WTC11 (cell line): ENCODE measurements around the gene GRM4. TPM values are rescaled to one million over a fixed set of nuclear protein-coding genes. Genes with fewer than 3 reads are reported as not detected.

Source experiments
- ATAC-seq: fragments of 200-7000 bp; cut with Tn5 transposase; 2 replicates; pipeline ENCODE4 v1.10.0; 2021; ENCODE audit warnings: mild to moderate bottlenecking, moderate library complexity
- CTCF ChIA-PET: fragments of 300-600 bp; sonication (Branson Sonifier 250); formaldehyde crosslinking; loops from one replicate; lab custom pipeline; 2021; ENCODE audit warnings: antibody characterized with exemption; lab: Charles Lee
- POLR2A ChIA-PET: fragments of 350-600 bp; sonication (Branson Sonifier 250); formaldehyde crosslinking; loops from one replicate; lab custom pipeline; 2021; ENCODE audit warnings: antibody characterized with exemption; lab: Charles Lee
- DNase-seq: peaks from one replicate; pipeline ENCODE4 v3.0.0; 2021; ENCODE audit warnings: low spot score
- H3K27ac Mint-ChIP-seq: 2 replicates; pipeline ENCODE4 v1.8.0; 2021; ENCODE audit warnings: mixed read lengths
- H3K27me3 Mint-ChIP-seq: 2 replicates; pipeline ENCODE4 v1.8.0; 2021; ENCODE audit warnings: low read depth, mild to moderate bottlenecking, moderate library complexity, mixed read lengths
- H3K36me3 Mint-ChIP-seq: 2 replicates; pipeline ENCODE4 v1.8.0; 2021; ENCODE audit warnings: mixed read lengths
- H3K4me1 Mint-ChIP-seq: 2 replicates; pipeline ENCODE4 v1.8.0; 2022; ENCODE audit warnings: mixed read lengths
- H3K4me3 Mint-ChIP-seq: 2 replicates; pipeline ENCODE4 v1.8.0; 2021; ENCODE audit warnings: mild to moderate bottlenecking, moderate library complexity, mixed read lengths
- H3K9me3 Mint-ChIP-seq: 2 replicates; pipeline ENCODE4 v1.8.0; 2021; ENCODE audit warnings: mixed read lengths
- GTF2I ChIP-seq: fragments of 250-450 bp; sonication (Bioruptor Pico); conservative IDR thresholded peaks from 2 replicates; pipeline ENCODE4 v1.4.0; 2021; ENCODE audit warnings: mild to moderate bottlenecking
- RELA ChIP-seq: sonication (generic); formaldehyde crosslinking; IDR thresholded peaks from 2 replicates; pipeline ENCODE4 v1.8.1; 2022; ENCODE audit warnings: missing genetic modification reagents, mild to moderate bottlenecking, borderline replicate concordance
- SMAD4 ChIP-seq: sonication (generic); formaldehyde crosslinking; IDR thresholded peaks from 2 replicates; pipeline ENCODE4 v1.8.0; 2022; ENCODE audit warnings: mild to moderate bottlenecking, missing genetic modification reagents
- total RNA-seq: library from RNA; stranded (reverse); gene quantifications from 3 replicates; pipeline ENCODE4 v1.2.3, GENCODE V29; 2021
- TF ChIP-seq, protein P1 (sequence below): sonication (generic); formaldehyde crosslinking; IDR thresholded peaks from 2 replicates; pipeline ENCODE4 v1.8.1; 2022; ENCODE audit warnings: low read depth, missing genetic modification reagents, borderline replicate concordance
- TF ChIP-seq, protein P2 (sequence below): sonication (generic); formaldehyde crosslinking; conservative IDR thresholded peaks from 2 replicates; pipeline ENCODE4 v1.8.1; 2022; ENCODE audit warnings: mild to moderate bottlenecking, missing genetic modification reagents
- TF ChIP-seq, protein P3 (sequence below): fragments of 200-600 bp; IDR thresholded peaks from 2 replicates; pipeline ENCODE4 v1.8.0; 2022; ENCODE audit warnings: antibody characterized with exemption
- TF ChIP-seq, protein P4 (sequence below): sonication (generic); formaldehyde crosslinking; IDR thresholded peaks from 2 replicates; pipeline ENCODE4 v1.8.0; 2023; ENCODE audit warnings: missing genetic modification reagents, mild to moderate bottlenecking, borderline replicate concordance
- TF ChIP-seq, protein P5 (sequence below): sonication (generic); formaldehyde crosslinking; IDR thresholded peaks from 2 replicates; pipeline ENCODE4 v1.8.0; 2022; ENCODE audit warnings: missing genetic modification reagents
- TF ChIP-seq, protein P6 (sequence below): fragments of 250-450 bp; sonication (Bioruptor Pico); IDR thresholded peaks from 2 replicates; pipeline ENCODE4 v2.1.2; 2022; ENCODE audit warnings: mild to moderate bottlenecking, moderate library complexity
- TF ChIP-seq, protein P7 (sequence below): sonication (generic); formaldehyde crosslinking; IDR thresholded peaks from 2 replicates; pipeline ENCODE4 v1.8.1; 2022; ENCODE audit warnings: mild to moderate bottlenecking, moderate library complexity, missing genetic modification reagents

The GRM4 gene
- total RNA-seq, 1 experiment from 2014 or later = 34.5 TPM

DNA sequence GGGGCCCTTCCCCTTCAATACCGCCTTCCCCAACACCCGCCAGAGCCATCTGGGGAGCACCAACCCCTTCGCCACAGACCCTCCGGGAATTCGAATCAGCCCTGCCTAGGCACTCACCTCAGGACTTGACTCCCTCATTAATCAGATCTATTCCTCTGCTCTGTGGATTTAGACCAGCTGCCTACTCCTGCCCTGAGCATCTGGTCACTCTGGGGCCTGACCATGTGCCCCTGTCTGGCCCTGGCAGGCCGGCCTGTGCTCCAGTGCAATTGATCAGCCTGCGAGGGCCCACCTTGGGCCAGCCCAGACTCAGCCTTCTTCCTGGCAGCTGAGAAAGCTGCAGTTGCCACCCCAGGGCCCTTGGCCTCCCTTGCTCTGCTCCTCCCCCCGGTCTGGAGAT is 46.0 kb downstream of the GRM4 start (continued):
- TF ChIP-seq SMAD4 (CRISPR knock-in tag) (no peak), GTF2I (CRISPR knock-in tag) (no peak)
- TF ChIP-seq, protein P1, sequence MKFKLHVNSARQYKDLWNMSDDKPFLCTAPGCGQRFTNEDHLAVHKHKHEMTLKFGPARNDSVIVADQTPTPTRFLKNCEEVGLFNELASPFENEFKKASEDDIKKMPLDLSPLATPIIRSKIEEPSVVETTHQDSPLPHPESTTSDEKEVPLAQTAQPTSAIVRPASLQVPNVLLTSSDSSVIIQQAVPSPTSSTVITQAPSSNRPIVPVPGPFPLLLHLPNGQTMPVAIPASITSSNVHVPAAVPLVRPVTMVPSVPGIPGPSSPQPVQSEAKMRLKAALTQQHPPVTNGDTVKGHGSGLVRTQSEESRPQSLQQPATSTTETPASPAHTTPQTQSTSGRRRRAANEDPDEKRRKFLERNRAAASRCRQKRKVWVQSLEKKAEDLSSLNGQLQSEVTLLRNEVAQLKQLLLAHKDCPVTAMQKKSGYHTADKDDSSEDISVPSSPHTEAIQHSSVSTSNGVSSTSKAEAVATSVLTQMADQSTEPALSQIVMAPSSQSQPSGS = no peak
- TF ChIP-seq, protein P2, sequence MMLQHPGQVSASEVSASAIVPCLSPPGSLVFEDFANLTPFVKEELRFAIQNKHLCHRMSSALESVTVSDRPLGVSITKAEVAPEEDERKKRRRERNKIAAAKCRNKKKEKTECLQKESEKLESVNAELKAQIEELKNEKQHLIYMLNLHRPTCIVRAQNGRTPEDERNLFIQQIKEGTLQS (CRISPR knock-in tag) = no peak
- TF ChIP-seq, protein P3, sequence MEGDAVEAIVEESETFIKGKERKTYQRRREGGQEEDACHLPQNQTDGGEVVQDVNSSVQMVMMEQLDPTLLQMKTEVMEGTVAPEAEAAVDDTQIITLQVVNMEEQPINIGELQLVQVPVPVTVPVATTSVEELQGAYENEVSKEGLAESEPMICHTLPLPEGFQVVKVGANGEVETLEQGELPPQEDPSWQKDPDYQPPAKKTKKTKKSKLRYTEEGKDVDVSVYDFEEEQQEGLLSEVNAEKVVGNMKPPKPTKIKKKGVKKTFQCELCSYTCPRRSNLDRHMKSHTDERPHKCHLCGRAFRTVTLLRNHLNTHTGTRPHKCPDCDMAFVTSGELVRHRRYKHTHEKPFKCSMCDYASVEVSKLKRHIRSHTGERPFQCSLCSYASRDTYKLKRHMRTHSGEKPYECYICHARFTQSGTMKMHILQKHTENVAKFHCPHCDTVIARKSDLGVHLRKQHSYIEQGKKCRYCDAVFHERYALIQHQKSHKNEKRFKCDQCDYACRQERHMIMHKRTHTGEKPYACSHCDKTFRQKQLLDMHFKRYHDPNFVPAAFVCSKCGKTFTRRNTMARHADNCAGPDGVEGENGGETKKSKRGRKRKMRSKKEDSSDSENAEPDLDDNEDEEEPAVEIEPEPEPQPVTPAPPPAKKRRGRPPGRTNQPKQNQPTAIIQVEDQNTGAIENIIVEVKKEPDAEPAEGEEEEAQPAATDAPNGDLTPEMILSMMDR = no peak
- TF ChIP-seq, protein P4, sequence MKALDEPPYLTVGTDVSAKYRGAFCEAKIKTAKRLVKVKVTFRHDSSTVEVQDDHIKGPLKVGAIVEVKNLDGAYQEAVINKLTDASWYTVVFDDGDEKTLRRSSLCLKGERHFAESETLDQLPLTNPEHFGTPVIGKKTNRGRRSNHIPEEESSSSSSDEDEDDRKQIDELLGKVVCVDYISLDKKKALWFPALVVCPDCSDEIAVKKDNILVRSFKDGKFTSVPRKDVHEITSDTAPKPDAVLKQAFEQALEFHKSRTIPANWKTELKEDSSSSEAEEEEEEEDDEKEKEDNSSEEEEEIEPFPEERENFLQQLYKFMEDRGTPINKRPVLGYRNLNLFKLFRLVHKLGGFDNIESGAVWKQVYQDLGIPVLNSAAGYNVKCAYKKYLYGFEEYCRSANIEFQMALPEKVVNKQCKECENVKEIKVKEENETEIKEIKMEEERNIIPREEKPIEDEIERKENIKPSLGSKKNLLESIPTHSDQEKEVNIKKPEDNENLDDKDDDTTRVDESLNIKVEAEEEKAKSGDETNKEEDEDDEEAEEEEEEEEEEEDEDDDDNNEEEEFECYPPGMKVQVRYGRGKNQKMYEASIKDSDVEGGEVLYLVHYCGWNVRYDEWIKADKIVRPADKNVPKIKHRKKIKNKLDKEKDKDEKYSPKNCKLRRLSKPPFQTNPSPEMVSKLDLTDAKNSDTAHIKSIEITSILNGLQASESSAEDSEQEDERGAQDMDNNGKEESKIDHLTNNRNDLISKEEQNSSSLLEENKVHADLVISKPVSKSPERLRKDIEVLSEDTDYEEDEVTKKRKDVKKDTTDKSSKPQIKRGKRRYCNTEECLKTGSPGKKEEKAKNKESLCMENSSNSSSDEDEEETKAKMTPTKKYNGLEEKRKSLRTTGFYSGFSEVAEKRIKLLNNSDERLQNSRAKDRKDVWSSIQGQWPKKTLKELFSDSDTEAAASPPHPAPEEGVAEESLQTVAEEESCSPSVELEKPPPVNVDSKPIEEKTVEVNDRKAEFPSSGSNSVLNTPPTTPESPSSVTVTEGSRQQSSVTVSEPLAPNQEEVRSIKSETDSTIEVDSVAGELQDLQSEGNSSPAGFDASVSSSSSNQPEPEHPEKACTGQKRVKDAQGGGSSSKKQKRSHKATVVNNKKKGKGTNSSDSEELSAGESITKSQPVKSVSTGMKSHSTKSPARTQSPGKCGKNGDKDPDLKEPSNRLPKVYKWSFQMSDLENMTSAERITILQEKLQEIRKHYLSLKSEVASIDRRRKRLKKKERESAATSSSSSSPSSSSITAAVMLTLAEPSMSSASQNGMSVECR = no peak

DNA sequence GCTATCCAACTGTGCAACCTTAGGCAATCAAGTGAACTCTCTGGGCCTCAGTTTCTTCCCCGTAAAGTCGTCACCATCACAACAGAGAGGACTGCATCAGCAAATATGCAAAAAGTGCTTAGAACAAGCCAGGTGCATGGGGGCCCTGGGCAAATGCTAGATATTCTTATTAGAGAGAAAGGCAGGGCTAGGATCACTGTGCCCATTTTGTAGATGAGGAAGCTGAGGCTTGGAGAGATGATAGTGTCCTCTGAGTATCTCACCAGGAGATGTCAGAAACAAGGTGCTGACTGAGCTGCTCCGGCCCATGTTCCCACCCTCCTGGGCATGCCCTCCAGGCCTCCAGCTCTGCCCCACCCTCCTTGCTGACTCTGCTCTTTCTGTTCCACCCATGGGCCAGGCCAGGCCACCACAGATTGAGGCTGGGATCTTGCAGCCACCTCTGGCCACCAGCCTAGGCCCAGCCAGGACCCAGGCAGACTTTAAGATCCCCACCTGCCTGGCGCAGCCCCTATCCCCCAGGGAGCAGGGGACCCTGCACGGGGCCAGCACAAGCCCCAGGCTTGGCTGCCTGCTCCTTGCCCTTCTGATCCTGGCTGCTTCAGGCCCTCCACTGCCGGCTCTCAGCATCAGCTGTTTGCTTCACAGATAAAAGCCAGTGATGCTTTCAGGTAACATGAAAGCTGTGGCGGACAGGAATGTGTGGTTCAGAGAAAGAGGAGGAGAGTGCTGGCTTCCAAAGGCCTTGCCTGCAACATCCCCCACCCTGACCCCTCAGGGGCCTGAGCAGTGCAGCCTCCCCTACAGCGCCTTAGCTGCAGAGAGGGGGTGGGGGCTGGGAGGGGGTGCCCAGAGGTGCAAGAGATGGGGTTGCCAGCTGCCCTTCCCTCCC is 47.6 kb downstream of the GRM4 start:
- ATAC-seq (peak; percentile 28), DNase-seq (no peak)
- Mint-ChIP-seq H3K4me3 (no peak overlapping the region), H3K4me1 (peaks cover 51% of the 10 kb centered on the region), H3K27ac (peak overlapping the region; percentile 92), H3K9me3 (no peaks in the 10 kb centered on the region), H3K36me3 (peaks cover 5% of the 10 kb centered on the region; the same call in 1 of the 2 replicates), H3K27me3 (no peaks in the 10 kb centered on the region)
- POLR2A ChIA-PET = interaction anchor here (1.0 kb wide), 1 partner anchor 15 kb away, joined by 3 read pairs; no protein-coding TSS in a partner anchor
- TF ChIP-seq, protein P5, sequence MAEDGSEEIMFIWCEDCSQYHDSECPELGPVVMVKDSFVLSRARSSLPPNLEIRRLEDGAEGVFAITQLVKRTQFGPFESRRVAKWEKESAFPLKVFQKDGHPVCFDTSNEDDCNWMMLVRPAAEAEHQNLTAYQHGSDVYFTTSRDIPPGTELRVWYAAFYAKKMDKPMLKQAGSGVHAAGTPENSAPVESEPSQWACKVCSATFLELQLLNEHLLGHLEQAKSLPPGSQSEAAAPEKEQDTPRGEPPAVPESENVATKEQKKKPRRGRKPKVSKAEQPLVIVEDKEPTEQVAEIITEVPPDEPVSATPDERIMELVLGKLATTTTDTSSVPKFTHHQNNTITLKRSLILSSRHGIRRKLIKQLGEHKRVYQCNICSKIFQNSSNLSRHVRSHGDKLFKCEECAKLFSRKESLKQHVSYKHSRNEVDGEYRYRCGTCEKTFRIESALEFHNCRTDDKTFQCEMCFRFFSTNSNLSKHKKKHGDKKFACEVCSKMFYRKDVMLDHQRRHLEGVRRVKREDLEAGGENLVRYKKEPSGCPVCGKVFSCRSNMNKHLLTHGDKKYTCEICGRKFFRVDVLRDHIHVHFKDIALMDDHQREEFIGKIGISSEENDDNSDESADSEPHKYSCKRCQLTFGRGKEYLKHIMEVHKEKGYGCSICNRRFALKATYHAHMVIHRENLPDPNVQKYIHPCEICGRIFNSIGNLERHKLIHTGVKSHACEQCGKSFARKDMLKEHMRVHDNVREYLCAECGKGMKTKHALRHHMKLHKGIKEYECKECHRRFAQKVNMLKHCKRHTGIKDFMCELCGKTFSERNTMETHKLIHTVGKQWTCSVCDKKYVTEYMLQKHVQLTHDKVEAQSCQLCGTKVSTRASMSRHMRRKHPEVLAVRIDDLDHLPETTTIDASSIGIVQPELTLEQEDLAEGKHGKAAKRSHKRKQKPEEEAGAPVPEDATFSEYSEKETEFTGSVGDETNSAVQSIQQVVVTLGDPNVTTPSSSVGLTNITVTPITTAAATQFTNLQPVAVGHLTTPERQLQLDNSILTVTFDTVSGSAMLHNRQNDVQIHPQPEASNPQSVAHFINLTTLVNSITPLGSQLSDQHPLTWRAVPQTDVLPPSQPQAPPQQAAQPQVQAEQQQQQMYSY (CRISPR knock-in tag) = no peak
- TF ChIP-seq, protein P6, sequence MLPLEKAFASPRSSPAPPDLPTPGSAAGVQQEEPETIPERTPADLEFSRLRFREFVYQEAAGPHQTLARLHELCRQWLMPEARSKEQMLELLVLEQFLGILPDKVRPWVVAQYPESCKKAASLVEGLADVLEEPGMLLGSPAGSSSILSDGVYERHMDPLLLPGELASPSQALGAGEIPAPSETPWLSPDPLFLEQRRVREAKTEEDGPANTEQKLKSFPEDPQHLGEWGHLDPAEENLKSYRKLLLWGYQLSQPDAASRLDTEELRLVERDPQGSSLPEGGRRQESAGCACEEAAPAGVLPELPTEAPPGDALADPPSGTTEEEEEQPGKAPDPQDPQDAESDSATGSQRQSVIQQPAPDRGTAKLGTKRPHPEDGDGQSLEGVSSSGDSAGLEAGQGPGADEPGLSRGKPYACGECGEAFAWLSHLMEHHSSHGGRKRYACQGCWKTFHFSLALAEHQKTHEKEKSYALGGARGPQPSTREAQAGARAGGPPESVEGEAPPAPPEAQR = no peak
- no peak for TF ChIP-seq RELA (CRISPR knock-in tag)
- TF ChIP-seq, protein P7, sequence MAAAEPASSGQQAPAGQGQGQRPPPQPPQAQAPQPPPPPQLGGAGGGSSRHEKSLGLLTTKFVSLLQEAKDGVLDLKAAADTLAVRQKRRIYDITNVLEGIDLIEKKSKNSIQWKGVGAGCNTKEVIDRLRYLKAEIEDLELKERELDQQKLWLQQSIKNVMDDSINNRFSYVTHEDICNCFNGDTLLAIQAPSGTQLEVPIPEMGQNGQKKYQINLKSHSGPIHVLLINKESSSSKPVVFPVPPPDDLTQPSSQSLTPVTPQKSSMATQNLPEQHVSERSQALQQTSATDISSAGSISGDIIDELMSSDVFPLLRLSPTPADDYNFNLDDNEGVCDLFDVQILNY (CRISPR knock-in tag) = no peak
- CTCF ChIA-PET = interaction anchor here (0.5 to 3.1 kb wide), 4 partner anchors 35 to 350 kb away, joined by 3 to 14 read pairs (median 4); no protein-coding TSS in a partner anchor
